IPS-18a (cell line): ENCODE measurements around the gene C6orf120.
A peak's percentile ranks its signal among the peaks of the same experiment; 100 is the strongest.

Experiments
- H3K27ac ChIP-seq: one replicate; pipeline ENCODE4 v1.5.1; 2013; ENCODE audit warnings: low read length
- H3K27me3 ChIP-seq: one replicate; pipeline ENCODE4 v1.6.1; 2013; ENCODE audit warnings: mild to moderate bottlenecking, low read length; ENCODE audit not compliant: control insufficient read depth, insufficient read depth
- H3K36me3 ChIP-seq: one replicate; pipeline ENCODE4 v1.6.1; 2013; ENCODE audit warnings: low read depth, low read length; ENCODE audit not compliant: control insufficient read depth
- H3K4me1 ChIP-seq: one replicate; pipeline ENCODE4 v1.6.1; 2013; ENCODE audit warnings: low read depth, low read length; ENCODE audit not compliant: control insufficient read depth
- H3K4me3 ChIP-seq: one replicate; pipeline ENCODE4 v1.5.1; 2013; ENCODE audit warnings: low read length
- H3K9ac ChIP-seq: one replicate; pipeline ENCODE4 v1.6.1; 2013; ENCODE audit warnings: mild to moderate bottlenecking, low read length, moderate library complexity
- H3K9me3 ChIP-seq: one replicate; pipeline ENCODE4 v1.6.1; 2013; ENCODE audit warnings: low read depth, low read length; ENCODE audit not compliant: control insufficient read depth

The C6orf120 gene

GRCh38 chr6:169726963-169727362 lies 25.0 kb downstream of the C6orf120 start:
- Histone ChIP-seq H3K4me3 (no peak overlapping the region), H3K4me1 (peaks cover 12% of the 10 kb centered on the region), H3K9ac (no peak overlapping the region), H3K9me3 (no peaks in the 10 kb centered on the region), H3K27me3 (peaks cover 11% of the 10 kb centered on the region), H3K27ac (no peak overlapping the region), H3K36me3 (no peaks in the 10 kb centered on the region)

- Histone ChIP-seq H3K4me3 (no peak overlapping the region), H3K27me3 (no peaks in the 10 kb centered on the region), H3K27ac (no peak overlapping the region), H3K4me1 (peaks cover 5% of the 10 kb centered on the region), H3K9me3 (no peaks in the 10 kb centered on the region), H3K36me3 (no peaks in the 10 kb centered on the region), H3K9ac (no peak overlapping the region)
These were observed 28.0 kb downstream of the C6orf120 start for GRCh38 chr6:169729961-169730360.

- H3K9me3 ChIP-seq, result no peaks in the 10 kb centered on the region
- no peak overlapping the region for H3K4me3 ChIP-seq
- no peaks in the 10 kb centered on the region for H3K27me3 ChIP-seq
- H3K4me1 ChIP-seq, result no peaks in the 10 kb centered on the region
- H3K9ac ChIP-seq, result no peak overlapping the region
- no peak overlapping the region for H3K27ac ChIP-seq
- H3K36me3 ChIP-seq, result no peaks in the 10 kb centered on the region
These were observed 36.5 kb downstream of the C6orf120 start for GRCh38 chr6:169738204-169738975.

- Histone ChIP-seq H3K4me1 (no peaks in the 10 kb centered on the region), H3K4me3 (no peak overlapping the region), H3K36me3 (no peaks in the 10 kb centered on the region), H3K27me3 (no peaks in the 10 kb centered on the region), H3K9me3 (no peaks in the 10 kb centered on the region), H3K9ac (no peak overlapping the region), H3K27ac (no peak overlapping the region)
These were observed 37.1 kb downstream of the C6orf120 start for GRCh38 chr6:169738976-169739529.

GRCh38 chr6:169741344-169741743 lies 39.4 kb downstream of the C6orf120 start:
- no peak overlapping the region for H3K27ac ChIP-seq
- H3K9ac ChIP-seq, result no peak overlapping the region
- no peaks in the 10 kb centered on the region for H3K4me1 ChIP-seq
- H3K4me3 ChIP-seq, result no peak overlapping the region
- no peaks in the 10 kb centered on the region for H3K27me3 ChIP-seq
- no peaks in the 10 kb centered on the region for H3K36me3 ChIP-seq
- H3K9me3 ChIP-seq, result no peaks in the 10 kb centered on the region

- Histone ChIP-seq H3K9me3 (no peaks in the 10 kb centered on the region), H3K36me3 (no peaks in the 10 kb centered on the region)
These were observed 43.5 kb downstream of the C6orf120 start for GRCh38 chr6:169745405-169745804.

GRCh38 chr6:169746556-169746955 lies 44.6 kb downstream of the C6orf120 start:
- no peaks in the 10 kb centered on the region for H3K27me3 ChIP-seq
- H3K9ac ChIP-seq, result no peak overlapping the region
- H3K4me3 ChIP-seq, result no peak overlapping the region
- H3K27ac ChIP-seq, result no peak overlapping the region
- H3K9me3 ChIP-seq, result no peaks in the 10 kb centered on the region
- H3K36me3 ChIP-seq, result no peaks in the 10 kb centered on the region
- H3K4me1 ChIP-seq, result no peaks in the 10 kb centered on the region

More at GRCh38 chr6:169745405-169745804, 43.5 kb downstream of the C6orf120 start:
- Histone ChIP-seq H3K27me3 (no peaks in the 10 kb centered on the region), H3K4me3 (no peak overlapping the region), H3K4me1 (no peaks in the 10 kb centered on the region), H3K9ac (no peak overlapping the region), H3K27ac (no peak overlapping the region)

GRCh38 chr6:169751242-169752073 lies 49.5 kb downstream of the C6orf120 start, which contains the start of the genes DYNLT2 and ERMARD:
Gene DYNLT2, minus strand, starts transcription at chr6:169751572. Its CDS starts 114 bp downstream, at chr6:169751458.
Gene ERMARD, plus strand, starts transcription at chr6:169751622. Its CDS starts 36 bp downstream, at chr6:169751658.
- H3K4me3 ChIP-seq, result peak within 1 kb of the TSS; percentile 62
- no peaks in the 10 kb centered on the region for H3K27me3 ChIP-seq
- H3K9me3 ChIP-seq, result no peaks in the 10 kb centered on the region
- no peaks in the 10 kb centered on the region for H3K36me3 ChIP-seq
- peak within 1 kb of the TSS; percentile 91 for H3K27ac ChIP-seq
- peaks cover 11% of the 10 kb centered on the region for H3K4me1 ChIP-seq
- peak within 1 kb of the TSS; percentile 88 for H3K9ac ChIP-seq

- Histone ChIP-seq H3K4me3 (peak overlapping the region; percentile 62), H3K27ac (peak overlapping the region; percentile 91), H3K36me3 (no peaks in the 10 kb centered on the region), H3K9ac (peak overlapping the region; percentile 88), H3K27me3 (no peaks in the 10 kb centered on the region), H3K4me1 (peaks cover 11% of the 10 kb centered on the region), H3K9me3 (no peaks in the 10 kb centered on the region)
These were observed 50.2 kb downstream of the C6orf120 start for GRCh38 chr6:169752074-169752623.
